Measurements from ENCODE around the gene TRPM5.

GRCh38 chr11:2417856-2418692 is 26.2 kb downstream of the TRPM5 start:
- TF ChIP-seq CTCF (IDR thresholded peaks at IDR 0.05) (no peak), POLR2A (IDR thresholded peaks at IDR 0.05) (no peak)
